Activated CD8-positive, alpha-beta T cell treated with anti-CD3 and anti-CD28 coated beads, Interleukin-2, amount 10 ng/mL, durations not matched to agents 7 days and 5 days (primary cell): Measurements from ENCODE around the gene RBFOX1. TPM values are rescaled to one million over a fixed set of nuclear protein-coding genes. Genes with fewer than 3 reads are reported as not detected.

Experiments
- ATAC-seq: fragments of 150-1000 bp; cut with Tn5 transposase; one replicate; pipeline ENCODE4 v1.10.0; 2021; ENCODE audit warnings: moderate library complexity
- CTCF ChIA-PET: fragments of 350-600 bp; sonication (Branson Sonifier 250); formaldehyde crosslinking; loops from one replicate; lab custom pipeline; 2021; ENCODE audit warnings: antibody characterized with exemption; lab: Charles Lee
- POLR2A ChIA-PET: fragments of 350-600 bp; sonication (Branson Sonifier 250); formaldehyde crosslinking; loops from one replicate; lab custom pipeline; 2021; ENCODE audit warnings: antibody characterized with exemption; lab: Charles Lee
- DNase-seq: peaks from one replicate; pipeline ENCODE4 v3.0.0-alpha.2; 2020
- H3K27ac Mint-ChIP-seq: one replicate; pipeline ENCODE4 v1.8.0; 2021; ENCODE audit warnings: mild to moderate bottlenecking, mixed read lengths
- H3K27me3 Mint-ChIP-seq: one replicate; pipeline ENCODE4 v1.8.0; 2021; ENCODE audit warnings: low read depth, mixed read lengths
- H3K36me3 Mint-ChIP-seq: one replicate; pipeline ENCODE4 v1.8.0; 2021; ENCODE audit warnings: low read depth, mixed read lengths
- H3K4me1 Mint-ChIP-seq: one replicate; pipeline ENCODE4 v1.8.0; 2021; ENCODE audit warnings: low read depth, mixed read lengths
- H3K4me3 Mint-ChIP-seq: one replicate; pipeline ENCODE4 v1.8.0; 2021; ENCODE audit warnings: mild to moderate bottlenecking, mixed read lengths
- H3K9me3 Mint-ChIP-seq: one replicate; pipeline ENCODE4 v1.8.0; 2022; ENCODE audit warnings: mixed read lengths; ENCODE audit not compliant: insufficient read depth
- total RNA-seq, 2 experiments: library from RNA; stranded (reverse); gene quantifications; one replicate each; pipeline ENCODE4 v1.2.3, GENCODE V29; 2021

The RBFOX1 gene
- total RNA-seq, 2 experiments from 2014 or later: not detected

GRCh38 chr16:7748522-7748921, 415.9 kb downstream of the RBFOX1 start:
- H3K36me3 Mint-ChIP-seq: no peaks in the 10 kb centered on the region
- POLR2A ChIA-PET: no interaction called here

GRCh38 chr16:7755347-7755882, 422.8 kb downstream of the RBFOX1 start:
- H3K27me3 Mint-ChIP-seq: no peaks in the 10 kb centered on the region
- peaks cover 4% of the 10 kb centered on the region for H3K9me3 Mint-ChIP-seq
- H3K36me3 Mint-ChIP-seq: no peaks in the 10 kb centered on the region
- no peaks in the 10 kb centered on the region for H3K4me1 Mint-ChIP-seq
- ChIA-PET CTCF (no interaction called here), POLR2A (no interaction called here)
- H3K27ac Mint-ChIP-seq: no peak overlapping the region
- ATAC-seq (no peak), DNase-seq (no peak)
- H3K4me3 Mint-ChIP-seq: no peak overlapping the region

More at GRCh38 chr16:7748522-7748921, 415.9 kb downstream of the RBFOX1 start:
- CTCF ChIA-PET: no interaction called here
- H3K27me3 Mint-ChIP-seq: no peaks in the 10 kb centered on the region
- H3K4me3 Mint-ChIP-seq: no peak overlapping the region
- H3K9me3 Mint-ChIP-seq: peaks cover 16% of the 10 kb centered on the region
- ATAC-seq (no peak), DNase-seq (no peak)
- H3K4me1 Mint-ChIP-seq: no peaks in the 10 kb centered on the region
- H3K27ac Mint-ChIP-seq: no peak overlapping the region
